ENCODE results near the gene FOCAD.

Gene FOCAD

GRCh38 chr9:20775683-20776082 lies 91.6 kb downstream of the FOCAD start:
- H3K4me3 ChIP-seq (ENCODE audit: low read length): no peak overlapping the region
- TF ChIP-seq, protein P1, sequence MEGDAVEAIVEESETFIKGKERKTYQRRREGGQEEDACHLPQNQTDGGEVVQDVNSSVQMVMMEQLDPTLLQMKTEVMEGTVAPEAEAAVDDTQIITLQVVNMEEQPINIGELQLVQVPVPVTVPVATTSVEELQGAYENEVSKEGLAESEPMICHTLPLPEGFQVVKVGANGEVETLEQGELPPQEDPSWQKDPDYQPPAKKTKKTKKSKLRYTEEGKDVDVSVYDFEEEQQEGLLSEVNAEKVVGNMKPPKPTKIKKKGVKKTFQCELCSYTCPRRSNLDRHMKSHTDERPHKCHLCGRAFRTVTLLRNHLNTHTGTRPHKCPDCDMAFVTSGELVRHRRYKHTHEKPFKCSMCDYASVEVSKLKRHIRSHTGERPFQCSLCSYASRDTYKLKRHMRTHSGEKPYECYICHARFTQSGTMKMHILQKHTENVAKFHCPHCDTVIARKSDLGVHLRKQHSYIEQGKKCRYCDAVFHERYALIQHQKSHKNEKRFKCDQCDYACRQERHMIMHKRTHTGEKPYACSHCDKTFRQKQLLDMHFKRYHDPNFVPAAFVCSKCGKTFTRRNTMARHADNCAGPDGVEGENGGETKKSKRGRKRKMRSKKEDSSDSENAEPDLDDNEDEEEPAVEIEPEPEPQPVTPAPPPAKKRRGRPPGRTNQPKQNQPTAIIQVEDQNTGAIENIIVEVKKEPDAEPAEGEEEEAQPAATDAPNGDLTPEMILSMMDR (conservative IDR thresholded peaks at IDR 0.05; ENCODE audit: low read length): no peak
- no peak for DNase-seq (ENCODE audit: low read depth)

DNA sequence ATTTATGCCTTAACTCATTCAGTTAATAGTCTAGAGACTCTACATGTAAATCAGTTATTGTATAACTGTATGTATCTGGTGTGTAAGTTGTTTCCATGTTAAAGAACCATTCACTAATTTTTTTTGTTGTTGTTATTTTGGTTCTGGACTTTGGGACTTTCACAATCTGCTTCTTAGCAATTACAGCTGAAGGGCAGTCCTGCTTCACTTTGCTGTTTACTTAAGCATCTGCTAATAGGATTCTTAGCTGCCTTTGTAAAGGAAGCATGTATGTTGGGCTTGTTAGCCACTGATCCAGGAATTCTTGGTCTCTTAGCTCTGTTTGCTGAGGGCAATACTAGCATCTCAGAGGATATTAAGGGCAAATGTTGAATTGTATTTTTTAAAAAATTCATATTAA lies 97.0 kb downstream of the FOCAD start:
- DNase-seq (ENCODE audit: low read depth): peak; percentile 2
- no peak overlapping the region for H3K4me3 ChIP-seq (ENCODE audit: low read length)
- TF ChIP-seq, protein P1 (conservative IDR thresholded peaks at IDR 0.05; ENCODE audit: low read length): no peak

GRCh38 chr9:20782289-20782688 lies 98.2 kb downstream of the FOCAD start:
- no peak overlapping the region for H3K4me3 ChIP-seq (ENCODE audit: low read length)
- no peak for DNase-seq (ENCODE audit: low read depth)
- TF ChIP-seq, protein P1 (conservative IDR thresholded peaks at IDR 0.05; ENCODE audit: low read length): no peak

- DNase-seq (ENCODE audit: low read depth): no peak
- TF ChIP-seq, protein P1 (conservative IDR thresholded peaks at IDR 0.05; ENCODE audit: low read length): no peak
- no peak overlapping the region for H3K4me3 ChIP-seq (ENCODE audit: low read length)
Observed at GRCh38 chr9:20783057-20784038, 99.3 kb downstream of the FOCAD start.

GRCh38 chr9:20784196-20784595 lies 100.1 kb downstream of the FOCAD start:
- DNase-seq (ENCODE audit: low read depth): no peak
- TF ChIP-seq, protein P1 (conservative IDR thresholded peaks at IDR 0.05; ENCODE audit: low read length): no peak
- no peak overlapping the region for H3K4me3 ChIP-seq (ENCODE audit: low read length)

DNA sequence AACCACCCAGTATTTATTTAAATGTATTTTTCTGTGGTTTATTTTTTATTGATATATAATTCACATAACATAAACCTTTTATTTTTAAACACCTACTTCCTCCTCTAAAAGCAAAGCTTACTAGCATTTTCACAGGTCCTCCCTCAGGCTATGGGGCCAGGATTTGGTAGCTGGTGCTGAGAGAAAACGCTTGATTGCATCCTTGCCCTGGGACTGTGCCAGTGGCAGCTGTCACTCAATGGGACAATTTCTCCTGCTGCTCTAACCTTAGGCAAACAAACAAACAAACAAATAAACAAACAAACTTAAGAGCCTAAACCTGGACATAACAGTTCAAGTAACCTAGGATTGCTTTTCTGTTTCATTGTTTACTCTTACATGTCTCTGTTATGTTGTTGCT lies 102.7 kb downstream of the FOCAD start:
- no peak overlapping the region for H3K4me3 ChIP-seq (ENCODE audit: low read length)
- TF ChIP-seq, protein P1 (conservative IDR thresholded peaks at IDR 0.05; ENCODE audit: low read length): no peak
- DNase-seq (ENCODE audit: low read depth): no peak
